ENCODE measurements around the gene ASTN1.
A peak's percentile ranks its signal among the peaks of the same experiment; 100 is the strongest.

The ASTN1 gene

GRCh38 chr1:177172866-177173265 is 8.4 kb upstream of the ASTN1 start:
- Histone ChIP-seq H3K9ac (peak overlapping the region; percentile 24; the same call in 1 of the 2 replicates), H3K27ac (peak overlapping the region; percentile 80), H2AFZ (ENCODE audit: low read depth) (peak overlapping the region; percentile 67; the same call in 1 of the 2 replicates), H3K79me2 (ENCODE audit: insufficient read depth, low read depth) (peaks cover 7% of the 10 kb centered on the region; the same call in 1 of the 2 replicates), H3K4me1 (ENCODE audit: low read depth, poor library complexity, severe bottlenecking) (peaks cover 57% of the 10 kb centered on the region), H3K36me3 (ENCODE audit: insufficient read depth) (no peaks in the 10 kb centered on the region), H3K4me3 (IDR thresholded peaks at IDR 0.05; ENCODE audit: insufficient read depth, low read depth, low read length) (no peak overlapping the region), H4K20me1 (ENCODE audit: insufficient read depth) (no peaks in the 10 kb centered on the region), H3K27me3 (ENCODE audit: insufficient read depth, low read depth) (no peaks in the 10 kb centered on the region), H3K4me2 (peak overlapping the region; percentile 95)
- TF ChIP-seq CTCF (conservative IDR thresholded peaks at IDR 0.05; ENCODE audit: low read depth, low read length), result no peak

DNA sequence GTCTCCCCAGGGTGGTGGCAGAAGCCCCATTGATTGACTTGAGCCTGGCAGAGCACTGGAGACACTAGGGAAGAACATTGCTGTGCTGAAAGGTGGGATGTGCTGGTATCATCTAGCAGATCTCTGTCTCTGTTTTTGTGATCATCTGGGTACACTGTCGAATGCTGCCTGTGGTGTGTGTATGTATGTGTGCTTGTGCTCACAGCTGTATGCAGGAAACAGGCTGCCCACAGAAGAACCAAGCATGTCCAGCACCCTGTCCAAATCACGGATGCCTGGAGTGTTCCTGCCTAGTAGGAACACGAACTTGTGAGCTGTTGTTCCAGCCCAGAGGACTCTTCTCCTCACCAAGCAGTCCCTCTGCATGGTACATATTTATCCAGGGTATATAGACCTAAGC is 7.8 kb upstream of the ASTN1 start:
- H3K4me1 ChIP-seq (ENCODE audit: low read depth, poor library complexity, severe bottlenecking), result peaks cover 57% of the 10 kb centered on the region
- H3K27me3 ChIP-seq (ENCODE audit: insufficient read depth, low read depth), result no peaks in the 10 kb centered on the region
- no peak overlapping the region for H3K9ac ChIP-seq
- peaks cover 7% of the 10 kb centered on the region; the same call in 1 of the 2 replicates for H3K79me2 ChIP-seq (ENCODE audit: insufficient read depth, low read depth)
- TF ChIP-seq CTCF (conservative IDR thresholded peaks at IDR 0.05; ENCODE audit: low read depth, low read length), result no peak
- H4K20me1 ChIP-seq (ENCODE audit: insufficient read depth), result no peaks in the 10 kb centered on the region
- no peaks in the 10 kb centered on the region for H3K36me3 ChIP-seq (ENCODE audit: insufficient read depth)
- H3K27ac ChIP-seq, result no peak overlapping the region
- peak overlapping the region; percentile 95 for H3K4me2 ChIP-seq
- no peak overlapping the region for H3K4me3 ChIP-seq (IDR thresholded peaks at IDR 0.05; ENCODE audit: insufficient read depth, low read depth, low read length)
- no peak overlapping the region for H2AFZ ChIP-seq (ENCODE audit: low read depth)

DNA sequence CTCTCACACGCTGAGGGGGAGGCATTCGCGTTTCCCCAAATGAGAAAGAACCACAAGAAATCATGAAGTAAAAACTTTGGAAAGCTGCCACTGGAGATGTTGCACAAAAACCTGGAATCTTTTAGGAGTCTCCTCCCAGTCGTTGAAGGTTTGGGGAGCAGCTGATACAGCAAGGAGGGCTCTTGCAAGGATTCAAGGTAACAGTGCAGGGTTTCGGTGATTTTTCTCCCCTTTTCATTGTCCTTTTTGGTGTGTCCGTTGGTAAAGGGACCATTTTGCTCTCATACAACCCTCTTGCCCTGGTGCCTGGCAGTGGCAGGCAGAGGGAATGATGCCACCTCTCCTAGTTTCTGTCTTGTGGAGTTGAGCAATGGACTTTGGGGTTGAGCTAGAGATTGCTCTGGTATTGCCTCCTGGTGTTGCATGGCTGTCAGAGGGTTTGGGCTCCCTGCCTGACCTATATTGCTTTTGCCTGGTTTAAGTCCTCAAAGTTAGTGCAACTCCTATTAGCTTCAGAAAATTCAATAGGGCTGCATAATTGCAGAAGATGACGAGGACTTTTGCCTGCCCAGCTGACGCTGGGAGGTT is 7.1 kb upstream of the ASTN1 start:
- TF ChIP-seq CTCF (conservative IDR thresholded peaks at IDR 0.05; ENCODE audit: low read depth, low read length), result no peak
- Histone ChIP-seq H3K4me1 (ENCODE audit: low read depth, poor library complexity, severe bottlenecking) (peaks cover 57% of the 10 kb centered on the region), H3K27ac (no peak overlapping the region), H3K4me3 (IDR thresholded peaks at IDR 0.05; ENCODE audit: insufficient read depth, low read depth, low read length) (peak overlapping the region; percentile 91), H2AFZ (ENCODE audit: low read depth) (peak overlapping the region; percentile 76; the same call in 1 of the 2 replicates), H3K27me3 (ENCODE audit: insufficient read depth, low read depth) (no peaks in the 10 kb centered on the region), H3K4me2 (peak overlapping the region; percentile 95), H3K9ac (peak overlapping the region; percentile 35; the same call in 1 of the 2 replicates), H3K36me3 (ENCODE audit: insufficient read depth) (no peaks in the 10 kb centered on the region), H3K79me2 (ENCODE audit: insufficient read depth, low read depth) (peaks cover 7% of the 10 kb centered on the region; the same call in 1 of the 2 replicates), H4K20me1 (ENCODE audit: insufficient read depth) (no peaks in the 10 kb centered on the region)

DNA sequence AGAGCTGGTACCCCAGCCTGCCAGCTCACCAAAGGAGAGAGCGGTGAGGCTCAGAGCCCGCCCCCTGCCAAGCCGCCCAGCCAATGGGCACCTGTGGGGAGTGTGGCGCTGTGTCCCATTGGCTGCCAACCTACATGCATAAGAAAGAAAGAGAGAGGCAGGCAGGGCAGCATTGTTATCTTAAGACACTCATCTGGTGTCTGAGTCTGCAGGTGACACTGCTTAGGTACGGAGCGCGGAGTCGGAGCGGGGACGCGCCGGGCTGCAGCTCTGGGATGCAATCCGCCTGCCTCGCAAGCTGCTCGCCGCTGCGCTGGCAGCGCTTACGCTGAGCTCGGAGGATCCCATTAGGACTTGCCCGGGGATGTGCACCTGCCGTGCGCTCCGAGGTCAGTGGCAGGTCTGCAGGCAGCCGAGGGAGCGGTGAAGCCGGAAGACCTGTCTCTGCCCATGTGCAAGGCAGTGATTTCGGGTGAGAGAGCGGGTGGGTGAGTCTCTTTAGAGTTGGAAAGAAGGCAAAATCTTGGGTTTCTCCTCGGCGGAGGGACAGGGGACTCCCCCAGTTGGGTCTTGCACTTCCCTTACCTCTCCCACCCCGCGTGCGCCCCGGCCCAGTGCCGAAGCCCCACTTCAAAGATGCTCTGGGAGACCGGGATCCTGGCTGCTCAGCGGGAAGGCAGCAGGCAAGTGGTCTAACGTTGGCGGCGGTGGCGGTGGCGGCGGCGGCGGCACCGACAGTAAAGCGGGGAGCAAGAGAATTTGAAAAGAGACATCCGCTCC is 6.4 kb upstream of the ASTN1 start, which contains the start of gene BRINP2:
TSS of gene BRINP2 (plus strand) at position 203 of the 780 bp plus-strand sequence. CDS start 58,919 bp downstream, outside the sequence.
- no peaks in the 10 kb centered on the region for H3K27me3 ChIP-seq (ENCODE audit: insufficient read depth, low read depth)
- peak within 1 kb of the TSS; percentile 76 for H2AFZ ChIP-seq (ENCODE audit: low read depth)
- H3K79me2 ChIP-seq (ENCODE audit: insufficient read depth, low read depth), result peaks cover 7% of the 10 kb centered on the region; the same call in 1 of the 2 replicates
- H4K20me1 ChIP-seq (ENCODE audit: insufficient read depth), result no peaks in the 10 kb centered on the region
- peak within 1 kb of the TSS; percentile 35; the same call in 1 of the 2 replicates for H3K9ac ChIP-seq
- no peak within 1 kb of the TSS for H3K27ac ChIP-seq
- H3K4me2 ChIP-seq, result peak within 1 kb of the TSS; percentile 95
- peaks cover 57% of the 10 kb centered on the region for H3K4me1 ChIP-seq (ENCODE audit: low read depth, poor library complexity, severe bottlenecking)
- peak within 1 kb of the TSS; percentile 91 for H3K4me3 ChIP-seq (IDR thresholded peaks at IDR 0.05; ENCODE audit: insufficient read depth, low read depth, low read length)
- no peaks in the 10 kb centered on the region for H3K36me3 ChIP-seq (ENCODE audit: insufficient read depth)
- TF ChIP-seq CTCF (conservative IDR thresholded peaks at IDR 0.05; ENCODE audit: low read depth, low read length), result peak; percentile 12; the same call in 1 of the 2 replicates
